ENCODE measurements around the gene C6orf62. TPM values are rescaled to one million over a fixed set of nuclear protein-coding genes. Genes with fewer than 3 reads are reported as not detected.
"Not testable (repeated sequence)": the region's sequence is repeated elsewhere in the genome, so short reads cannot be mapped to it uniquely, and the experiment has no call there.

C6orf62 gene
- total and polyA plus RNA-seq, 2 donors (not counting 1 experiment from before 2014, with no cell fraction given) = 69.2 to 143 TPM

- WGBS (ENCODE audit: insufficient coverage) = 96% methylated on average over 3 of the region's 3 CpGs
- CTCF ChIA-PET = interaction anchor here (1.4 kb wide), 1 partner anchor 13 kb away, joined by 5 read pairs; no protein-coding TSS in a partner anchor
Measured at GRCh38 chr6:24738741-24739140, 19.8 kb upstream of the C6orf62 start.

DNA sequence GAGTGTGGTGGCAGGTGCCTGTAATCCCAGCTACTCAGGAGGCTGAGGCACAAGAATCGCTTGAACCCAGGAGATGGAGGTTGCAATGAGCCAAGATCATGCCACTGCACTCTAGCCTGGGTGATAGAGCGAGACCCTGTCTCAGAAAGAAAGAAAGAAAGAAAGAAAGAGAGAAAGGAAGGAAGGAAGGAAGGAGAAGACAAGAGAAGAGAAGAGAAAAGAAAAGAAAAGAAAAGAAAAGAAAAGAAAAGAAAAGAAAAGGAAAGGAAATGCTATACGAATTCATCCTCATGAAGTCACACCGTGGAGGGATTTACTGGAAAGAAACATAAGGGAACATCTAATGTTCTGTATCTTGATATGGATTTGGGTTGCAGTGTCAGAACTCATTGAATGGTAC, 15.8 kb upstream of the C6orf62 start:
- H4K20me1 ChIP-seq (ENCODE audit: control insufficient read depth, insufficient read depth, low read length, poor library complexity, severe bottlenecking); H3K9ac ChIP-seq (ENCODE audit: low read length); DNase-seq; H3K4me3 Mint-ChIP-seq; H2AFZ ChIP-seq (ENCODE audit: insufficient read depth, low read depth, low read length, poor library complexity, severe bottlenecking); H3K27ac Mint-ChIP-seq; intact Hi-C loops (cut with micrococcal nuclease); H3K27me3 Mint-ChIP-seq; H3K9me3 Mint-ChIP-seq (ENCODE audit: insufficient read depth); H3K4me2 ChIP-seq (replicated peaks; ENCODE audit: low read depth, low read length, poor library complexity, severe bottlenecking); H3K79me2 ChIP-seq (ENCODE audit: control insufficient read depth, insufficient read depth, low read length); H3K4me1 ChIP-seq (ENCODE audit: control insufficient read depth in 2 of 2, insufficient read depth in 2 of 2, low read length in 2 of 2); H3K4me1 Mint-ChIP-seq; H3K36me3 ChIP-seq (replicated peaks in 1 of 2; ENCODE audit: control extremely low read depth in 1 of 2, control insufficient read depth in 1 of 2, extremely low read depth in 1 of 2, insufficient read depth in 2 of 2, low read length in 1 of 2); H3K27ac ChIP-seq (ENCODE audit: low read length in 2 of 2); H3K4me3 ChIP-seq (ENCODE audit: control extremely low read depth in 1 of 5, extremely low read depth in 1 of 5, insufficient read depth in 1 of 5, low read depth in 2 of 5, low read length in 4 of 5); H3K27me3 ChIP-seq (replicated peaks in 1 of 4; ENCODE audit: control extremely low read depth in 1 of 4, control insufficient read depth in 3 of 4, insufficient read depth in 4 of 4, low read length in 3 of 4); ATAC-seq (ENCODE audit: low read depth): not testable (repeated sequence)
- POLR2A ChIA-PET = interaction anchor here (0.6 kb wide), 1 partner anchor 11 kb away, joined by 5 read pairs; no protein-coding TSS in a partner anchor
- CTCF ChIA-PET = interaction anchor here (2.0 kb wide), 1 partner anchor 154 kb away, joined by 8 read pairs; no protein-coding TSS in a partner anchor
- 100% methylated on average over 3 of the region's 4 CpGs for WGBS (ENCODE audit: insufficient coverage)
- peaks cover 0 to 22% (median 11%) of the 10 kb centered on the region in 3 donors for H3K9me3 ChIP-seq (ENCODE audit: control extremely low read depth in 1 of 3, control insufficient read depth in 2 of 3, insufficient read depth in 1 of 3, low read length in 2 of 3)

More at GRCh38 chr6:24738741-24739140, 19.8 kb upstream of the C6orf62 start:
- Histone ChIP-seq H3K4me2 (replicated peaks; ENCODE audit: low read depth, low read length, poor library complexity, severe bottlenecking) (no peak overlapping the region), H4K20me1 (ENCODE audit: control insufficient read depth, insufficient read depth, low read length, poor library complexity, severe bottlenecking) (no peaks in the 10 kb centered on the region), H3K79me2 (ENCODE audit: control insufficient read depth, insufficient read depth, low read length) (no peaks in the 10 kb centered on the region), H3K4me1 (ENCODE audit: control insufficient read depth in 2 of 2, insufficient read depth in 2 of 2, low read length in 2 of 2) (peaks cover 9% of the 10 kb centered on the region in 2 donors), H3K4me3 (ENCODE audit: control extremely low read depth in 1 of 5, extremely low read depth in 1 of 5, insufficient read depth in 1 of 5, low read depth in 2 of 5, low read length in 4 of 5) (no peak overlapping the region), H2AFZ (ENCODE audit: insufficient read depth, low read depth, low read length, poor library complexity, severe bottlenecking) (no peak overlapping the region), H3K27me3 (replicated peaks in 1 of 4; ENCODE audit: control extremely low read depth in 1 of 4, control insufficient read depth in 3 of 4, insufficient read depth in 4 of 4, low read length in 3 of 4) (no peaks in the 10 kb centered on the region), H3K36me3 (replicated peaks in 1 of 2; ENCODE audit: control extremely low read depth in 1 of 2, control insufficient read depth in 1 of 2, extremely low read depth in 1 of 2, insufficient read depth in 2 of 2, low read length in 1 of 2) (no peaks in the 10 kb centered on the region), H3K27ac (ENCODE audit: low read length in 2 of 2) (no peak overlapping the region), H3K9me3 (ENCODE audit: control extremely low read depth in 1 of 3, control insufficient read depth in 2 of 3, insufficient read depth in 1 of 3, low read length in 2 of 3) (no peaks in the 10 kb centered on the region), H3K9ac (ENCODE audit: low read length) (no peak overlapping the region)
- POLR2A ChIA-PET = no interaction called here
- intact Hi-C loops (cut with micrococcal nuclease) = no loop called here
- ATAC-seq (ENCODE audit: low read depth) = no peak
- Mint-ChIP-seq H3K27ac (no peak overlapping the region), H3K27me3 (peaks cover 3% of the 10 kb centered on the region), H3K9me3 (ENCODE audit: insufficient read depth) (no peaks in the 10 kb centered on the region), H3K4me3 (no peak overlapping the region), H3K4me1 (peaks cover 15% of the 10 kb centered on the region)
- no peak for DNase-seq
- TF ChIP-seq, protein P1, sequence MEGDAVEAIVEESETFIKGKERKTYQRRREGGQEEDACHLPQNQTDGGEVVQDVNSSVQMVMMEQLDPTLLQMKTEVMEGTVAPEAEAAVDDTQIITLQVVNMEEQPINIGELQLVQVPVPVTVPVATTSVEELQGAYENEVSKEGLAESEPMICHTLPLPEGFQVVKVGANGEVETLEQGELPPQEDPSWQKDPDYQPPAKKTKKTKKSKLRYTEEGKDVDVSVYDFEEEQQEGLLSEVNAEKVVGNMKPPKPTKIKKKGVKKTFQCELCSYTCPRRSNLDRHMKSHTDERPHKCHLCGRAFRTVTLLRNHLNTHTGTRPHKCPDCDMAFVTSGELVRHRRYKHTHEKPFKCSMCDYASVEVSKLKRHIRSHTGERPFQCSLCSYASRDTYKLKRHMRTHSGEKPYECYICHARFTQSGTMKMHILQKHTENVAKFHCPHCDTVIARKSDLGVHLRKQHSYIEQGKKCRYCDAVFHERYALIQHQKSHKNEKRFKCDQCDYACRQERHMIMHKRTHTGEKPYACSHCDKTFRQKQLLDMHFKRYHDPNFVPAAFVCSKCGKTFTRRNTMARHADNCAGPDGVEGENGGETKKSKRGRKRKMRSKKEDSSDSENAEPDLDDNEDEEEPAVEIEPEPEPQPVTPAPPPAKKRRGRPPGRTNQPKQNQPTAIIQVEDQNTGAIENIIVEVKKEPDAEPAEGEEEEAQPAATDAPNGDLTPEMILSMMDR (IDR thresholded peaks at IDR 0.05) = no peak
- no peak for TF ChIP-seq EZH2 (IDR thresholded peaks at IDR 0.05; ENCODE audit: borderline replicate concordance, insufficient read depth, low read depth, low read length, poor library complexity, severe bottlenecking)
